Measurements from ENCODE around the gene R3HCC1L.

R3HCC1L gene

GRCh38 chr10:98096731-98097130, 37.7 kb upstream of the R3HCC1L start:
- in situ Hi-C loops (cut with MboI; ENCODE audit: low pct_unique_long_range_greater_than_20kb, low sequenced_read_pairs, unreplicated experiment) = no loop called here
- no peak for TF ChIP-seq CTCF (IDR thresholded peaks at IDR 0.05; ENCODE audit: extremely low read depth, insufficient read depth, missing control alignments)
- no peak for DNase-seq (ENCODE audit: low spot score)

GRCh38 chr10:98097175-98097574, 37.3 kb upstream of the R3HCC1L start:
- no peak for DNase-seq (ENCODE audit: low spot score)
- in situ Hi-C loops (cut with MboI; ENCODE audit: low pct_unique_long_range_greater_than_20kb, low sequenced_read_pairs, unreplicated experiment) = no loop called here
- TF ChIP-seq CTCF (IDR thresholded peaks at IDR 0.05; ENCODE audit: extremely low read depth, insufficient read depth, missing control alignments) = no peak

- TF ChIP-seq CTCF (IDR thresholded peaks at IDR 0.05; ENCODE audit: extremely low read depth, insufficient read depth, missing control alignments) = no peak
- in situ Hi-C loops (cut with MboI; ENCODE audit: low pct_unique_long_range_greater_than_20kb, low sequenced_read_pairs, unreplicated experiment) = no loop called here
- DNase-seq (ENCODE audit: low spot score) = no peak
Measured at GRCh38 chr10:98097616-98098015, 36.8 kb upstream of the R3HCC1L start.

- TF ChIP-seq CTCF (IDR thresholded peaks at IDR 0.05; ENCODE audit: extremely low read depth, insufficient read depth, missing control alignments) = no peak
- in situ Hi-C loops (cut with MboI; ENCODE audit: low pct_unique_long_range_greater_than_20kb, low sequenced_read_pairs, unreplicated experiment) = no loop called here
- no peak for DNase-seq (ENCODE audit: low spot score)
Measured at GRCh38 chr10:98098247-98098646, 36.2 kb upstream of the R3HCC1L start.

- in situ Hi-C loops (cut with MboI; ENCODE audit: low pct_unique_long_range_greater_than_20kb, low sequenced_read_pairs, unreplicated experiment) = no loop called here
- DNase-seq (ENCODE audit: low spot score) = no peak
- TF ChIP-seq CTCF (IDR thresholded peaks at IDR 0.05; ENCODE audit: extremely low read depth, insufficient read depth, missing control alignments) = no peak
Measured at GRCh38 chr10:98100476-98100875, 34.0 kb upstream of the R3HCC1L start.

- in situ Hi-C loops (cut with MboI; ENCODE audit: low pct_unique_long_range_greater_than_20kb, low sequenced_read_pairs, unreplicated experiment) = no loop called here
- no peak for TF ChIP-seq CTCF (IDR thresholded peaks at IDR 0.05; ENCODE audit: extremely low read depth, insufficient read depth, missing control alignments)
- no peak for DNase-seq (ENCODE audit: low spot score)
Measured at GRCh38 chr10:98101366-98101765, 33.1 kb upstream of the R3HCC1L start.

- TF ChIP-seq CTCF (IDR thresholded peaks at IDR 0.05; ENCODE audit: extremely low read depth, insufficient read depth, missing control alignments) = no peak
- in situ Hi-C loops (cut with MboI; ENCODE audit: low pct_unique_long_range_greater_than_20kb, low sequenced_read_pairs, unreplicated experiment) = no loop called here
Measured at GRCh38 chr10:98104125-98104524, 30.3 kb upstream of the R3HCC1L start.

More at GRCh38 chr10:98104125-98104524, 30.3 kb upstream of the R3HCC1L start:
- DNase-seq (ENCODE audit: low spot score) = no peak

All from GM13977 (cell line).